MM.1S (cell line): ENCODE measurements around the gene ADAM15.
A peak's percentile ranks its signal among the peaks of the same experiment; 100 is the strongest.

Experiments used
- DNase-seq: peaks from one replicate; pipeline ENCODE4 v3.0.0-alpha.2; 2015
- H2AFZ ChIP-seq: fragments of 300-600 bp; sonication (generic); 2 replicates; pipeline ENCODE4 v1.6.0; 2016; ENCODE audit warnings: antibody characterized with exemption, low read length
- H3F3A ChIP-seq: fragments of 300-600 bp; sonication (generic); 2 replicates; pipeline ENCODE4 v1.6.1; 2016; ENCODE audit warnings: mild to moderate bottlenecking, antibody characterized with exemption, low read length, moderate library complexity, mixed read lengths; ENCODE audit not compliant: insufficient read depth
- H3K27ac ChIP-seq: fragments of 300-600 bp; sonication (generic); 2 replicates; pipeline ENCODE4 v1.5.1; 2016; ENCODE audit warnings: mild to moderate bottlenecking, low read length
- H3K27me3 ChIP-seq: fragments of 300-600 bp; sonication (generic); replicated peaks from 2 replicates; pipeline ENCODE4 v1.6.0; 2016; ENCODE audit warnings: low read length; ENCODE audit not compliant: insufficient read depth
- H3K36me3 ChIP-seq: fragments of 300-600 bp; sonication (generic); replicated peaks from 2 replicates; pipeline ENCODE4 v1.6.1; 2016; ENCODE audit warnings: mild to moderate bottlenecking, low read length, mixed read lengths; ENCODE audit not compliant: insufficient read depth
- H3K4me1 ChIP-seq: fragments of 300-600 bp; sonication (generic); 2 replicates; pipeline ENCODE4 v1.6.1; 2016; ENCODE audit warnings: low read length, mixed read lengths
- H3K4me2 ChIP-seq: fragments of 300-600 bp; sonication (generic); 2 replicates; pipeline ENCODE4 v1.6.0; 2016; ENCODE audit warnings: low read depth, low read length
- H3K4me3 ChIP-seq: fragments of 300-600 bp; sonication (generic); 2 replicates; pipeline ENCODE4 v1.5.1; 2016; ENCODE audit warnings: low read length, mixed read lengths
- H3K79me2 ChIP-seq: fragments of 300-600 bp; sonication (generic); 2 replicates; pipeline ENCODE4 v1.6.1; 2016; ENCODE audit warnings: mixed run types, low read length, mixed read lengths
- H3K9ac ChIP-seq: fragments of 300-600 bp; sonication (generic); 2 replicates; pipeline ENCODE4 v1.6.1; 2016; ENCODE audit warnings: low read length, mixed read lengths
- H3K9me2 ChIP-seq: fragments of 300-600 bp; sonication (generic); replicated peaks from 2 replicates; pipeline ENCODE4 v1.6.1; 2016; ENCODE audit warnings: mild to moderate bottlenecking, low read length, mixed read lengths; ENCODE audit not compliant: insufficient read depth
- H3K9me3 ChIP-seq: fragments of 300-600 bp; sonication (generic); replicated peaks from 2 replicates; pipeline ENCODE4 v1.6.1; 2016; ENCODE audit warnings: mild to moderate bottlenecking, low read length, mixed read lengths; ENCODE audit not compliant: insufficient read depth
- H4K20me1 ChIP-seq: fragments of 300-600 bp; sonication (generic); 2 replicates; pipeline ENCODE4 v1.6.1; 2016; ENCODE audit warnings: mild to moderate bottlenecking, low read length, moderate library complexity, mixed read lengths; ENCODE audit not compliant: insufficient read depth
- EZH2 ChIP-seq: fragments of 300-600 bp; sonication (generic); optimal IDR thresholded peaks from 2 replicates; pipeline ENCODE3; 2017; ENCODE audit warnings: low read depth, mild to moderate bottlenecking, antibody characterized with exemption, low read length, mixed read lengths
- EZH2phosphoT487 ChIP-seq: fragments of 300-600 bp; sonication (generic); IDR thresholded peaks from 2 replicates; pipeline ENCODE4 v1.6.1; 2018; ENCODE audit warnings: antibody characterized with exemption, low read length
- TF ChIP-seq, protein P1 (sequence below): fragments of 300-600 bp; sonication (generic); IDR thresholded peaks from 2 replicates; pipeline ENCODE4 v1.5.1; 2016; ENCODE audit warnings: antibody characterized with exemption, low read length, mixed read lengths

ADAM15 gene

DNA sequence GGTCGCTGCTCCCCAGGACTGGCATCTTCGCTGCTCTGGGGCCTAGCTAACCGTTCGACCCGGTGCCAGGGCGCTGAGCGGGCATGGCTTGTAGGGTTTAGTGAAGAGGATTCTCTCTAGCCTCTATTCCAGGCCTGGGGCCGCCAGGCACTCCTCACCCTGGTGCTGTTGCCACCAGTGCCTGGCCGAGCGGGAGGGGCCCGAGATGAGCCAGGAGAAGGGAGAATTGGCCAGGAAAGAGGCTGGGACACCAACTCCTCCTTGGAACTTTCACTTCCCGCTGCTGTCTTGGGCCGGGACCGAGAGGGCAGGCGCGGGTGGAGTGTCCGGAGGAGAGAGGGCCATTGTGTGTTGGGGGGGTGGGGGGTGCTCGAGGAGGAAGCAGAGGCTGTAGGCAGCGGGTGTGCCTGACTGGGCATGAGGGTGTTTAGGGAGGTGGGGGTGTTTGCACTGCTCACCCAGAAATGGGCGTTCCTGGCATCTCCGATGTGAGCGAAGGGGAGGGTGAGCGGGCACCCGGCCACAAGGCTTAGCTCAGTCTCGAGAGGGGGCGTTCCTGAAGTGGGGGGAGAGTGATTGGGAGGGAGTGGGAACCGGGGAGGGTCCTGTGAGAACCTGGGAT lies 772 bp downstream of the ADAM15 start:
- no peaks in the 10 kb centered on the region for H3K36me3 ChIP-seq
- peak; percentile 48 for DNase-seq
- H4K20me1 ChIP-seq, result no peaks in the 10 kb centered on the region
- H3K9ac ChIP-seq, result peak overlapping the region; percentile 84
- H3K9me3 ChIP-seq, result no peaks in the 10 kb centered on the region
- peak overlapping the region; percentile 92 for H2AFZ ChIP-seq
- peak overlapping the region; percentile 99 for H3K4me2 ChIP-seq
- H3K79me2 ChIP-seq, result peaks cover 30% of the 10 kb centered on the region
- peaks cover 14% of the 10 kb centered on the region for H3F3A ChIP-seq
- no peaks in the 10 kb centered on the region for H3K9me2 ChIP-seq
- peak overlapping the region; percentile 97 for H3K4me3 ChIP-seq
- H3K27ac ChIP-seq, result peak overlapping the region; percentile 26; the same call in 1 of the 2 replicates
- peaks cover 16% of the 10 kb centered on the region for H3K4me1 ChIP-seq
- TF ChIP-seq EZH2phosphoT487, result no peak
- TF ChIP-seq, protein P1, sequence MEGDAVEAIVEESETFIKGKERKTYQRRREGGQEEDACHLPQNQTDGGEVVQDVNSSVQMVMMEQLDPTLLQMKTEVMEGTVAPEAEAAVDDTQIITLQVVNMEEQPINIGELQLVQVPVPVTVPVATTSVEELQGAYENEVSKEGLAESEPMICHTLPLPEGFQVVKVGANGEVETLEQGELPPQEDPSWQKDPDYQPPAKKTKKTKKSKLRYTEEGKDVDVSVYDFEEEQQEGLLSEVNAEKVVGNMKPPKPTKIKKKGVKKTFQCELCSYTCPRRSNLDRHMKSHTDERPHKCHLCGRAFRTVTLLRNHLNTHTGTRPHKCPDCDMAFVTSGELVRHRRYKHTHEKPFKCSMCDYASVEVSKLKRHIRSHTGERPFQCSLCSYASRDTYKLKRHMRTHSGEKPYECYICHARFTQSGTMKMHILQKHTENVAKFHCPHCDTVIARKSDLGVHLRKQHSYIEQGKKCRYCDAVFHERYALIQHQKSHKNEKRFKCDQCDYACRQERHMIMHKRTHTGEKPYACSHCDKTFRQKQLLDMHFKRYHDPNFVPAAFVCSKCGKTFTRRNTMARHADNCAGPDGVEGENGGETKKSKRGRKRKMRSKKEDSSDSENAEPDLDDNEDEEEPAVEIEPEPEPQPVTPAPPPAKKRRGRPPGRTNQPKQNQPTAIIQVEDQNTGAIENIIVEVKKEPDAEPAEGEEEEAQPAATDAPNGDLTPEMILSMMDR, result no peak
- no peak for TF ChIP-seq EZH2
- H3K27me3 ChIP-seq, result no peaks in the 10 kb centered on the region

DNA sequence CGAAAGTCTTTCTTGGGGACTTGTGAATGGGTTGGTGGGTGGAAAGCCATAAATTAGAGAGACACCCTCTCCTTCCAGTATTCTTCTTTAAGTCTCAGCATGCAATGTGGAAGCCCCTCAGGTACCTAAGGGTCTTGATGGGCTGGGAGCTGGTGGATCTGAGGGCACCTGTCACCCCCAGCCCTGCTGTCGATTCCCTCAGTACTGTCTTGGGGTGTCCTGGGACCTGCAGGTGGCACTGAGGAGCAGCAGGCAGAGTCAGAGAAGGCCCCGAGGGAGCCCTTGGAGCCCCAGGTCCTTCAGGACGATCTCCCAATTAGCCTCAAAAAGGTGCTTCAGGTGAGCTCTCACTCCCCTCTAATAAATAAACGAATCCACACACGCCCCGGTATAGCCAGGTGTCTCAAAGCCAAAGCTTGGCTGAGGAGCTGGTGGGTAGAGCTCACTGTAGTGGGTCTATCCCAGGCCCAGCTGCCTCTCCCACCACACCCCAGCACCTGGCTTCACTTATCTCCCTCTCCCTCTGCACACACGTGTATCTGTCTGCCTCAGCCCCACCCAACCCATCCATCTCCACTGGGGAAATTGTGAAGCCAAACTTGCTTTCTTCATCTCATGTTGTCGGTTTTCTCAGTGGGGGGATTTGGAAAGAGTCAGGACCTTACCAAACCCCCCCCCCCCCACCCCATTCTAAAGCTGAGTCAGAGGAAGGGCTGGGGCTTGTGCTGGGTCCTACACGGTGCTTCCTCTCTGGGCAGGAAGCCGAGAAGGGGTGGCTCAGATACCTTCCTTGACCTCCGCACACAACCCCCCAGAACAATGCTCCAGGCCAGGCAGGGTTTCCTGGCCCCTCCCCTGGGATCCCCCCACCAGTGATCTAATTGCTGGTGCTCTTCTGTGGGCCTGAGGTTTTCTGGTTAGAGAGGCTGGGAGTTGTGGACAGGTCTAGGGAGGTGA lies 1.6 kb downstream of the ADAM15 start:
- peak; percentile 57 for DNase-seq
- Histone ChIP-seq H3K27me3 (no peaks in the 10 kb centered on the region), H3K9ac (peak overlapping the region; percentile 84; the same call in 1 of the 2 replicates), H3F3A (peaks cover 14% of the 10 kb centered on the region), H3K4me1 (peaks cover 16% of the 10 kb centered on the region), H3K9me3 (no peaks in the 10 kb centered on the region), H3K4me2 (peak overlapping the region; percentile 99), H3K27ac (no peak overlapping the region), H3K9me2 (no peaks in the 10 kb centered on the region), H3K4me3 (peak overlapping the region; percentile 97), H3K79me2 (peaks cover 30% of the 10 kb centered on the region), H2AFZ (peak overlapping the region; percentile 92), H4K20me1 (no peaks in the 10 kb centered on the region), H3K36me3 (no peaks in the 10 kb centered on the region)
- no peak for TF ChIP-seq EZH2
- TF ChIP-seq, protein P1, result peak; percentile 84

DNA sequence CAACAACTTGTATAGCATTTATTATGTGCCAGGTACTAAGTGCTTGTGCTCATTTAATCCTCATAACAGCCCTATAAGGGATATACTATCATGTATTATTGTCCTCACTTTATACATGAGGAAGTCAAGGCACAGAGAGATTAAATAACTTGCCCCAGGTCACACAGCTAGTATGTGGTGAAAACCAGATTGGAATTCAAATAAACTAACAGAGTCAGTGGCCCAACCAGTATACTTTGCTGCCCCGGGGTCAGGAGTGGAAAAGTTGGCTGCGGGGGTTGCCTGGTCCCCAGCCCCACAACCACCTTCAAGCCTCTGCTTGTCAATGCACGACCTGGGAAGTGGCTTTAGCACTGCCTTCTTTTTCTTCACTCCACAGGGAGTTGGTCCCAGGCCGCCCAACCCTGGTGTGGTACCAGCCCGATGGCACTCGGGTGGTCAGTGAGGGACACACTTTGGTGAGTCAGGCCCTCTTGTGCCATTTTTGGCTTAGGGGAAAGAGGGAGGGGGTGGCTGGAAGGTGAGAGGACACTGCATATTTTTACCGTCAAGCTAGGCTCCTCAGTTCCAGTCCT lies 2.5 kb downstream of the ADAM15 start:
- Histone ChIP-seq H3K9ac (no peak overlapping the region), H3K4me3 (no peak overlapping the region), H3K36me3 (peaks cover 2% of the 10 kb centered on the region; the same call in 1 of the 2 replicates), H2AFZ (no peak overlapping the region), H3K27me3 (no peaks in the 10 kb centered on the region), H3K9me2 (no peaks in the 10 kb centered on the region), H3K4me1 (peaks cover 16% of the 10 kb centered on the region), H3K4me2 (no peak overlapping the region), H4K20me1 (no peaks in the 10 kb centered on the region), H3F3A (peaks cover 14% of the 10 kb centered on the region), H3K27ac (no peak overlapping the region), H3K9me3 (no peaks in the 10 kb centered on the region), H3K79me2 (peaks cover 30% of the 10 kb centered on the region)
- TF ChIP-seq EZH2phosphoT487, result no peak
- no peak for TF ChIP-seq EZH2
- TF ChIP-seq, protein P1, result no peak
- no peak for DNase-seq
